ENCODE measurements around the gene MFSD11.

DNA sequence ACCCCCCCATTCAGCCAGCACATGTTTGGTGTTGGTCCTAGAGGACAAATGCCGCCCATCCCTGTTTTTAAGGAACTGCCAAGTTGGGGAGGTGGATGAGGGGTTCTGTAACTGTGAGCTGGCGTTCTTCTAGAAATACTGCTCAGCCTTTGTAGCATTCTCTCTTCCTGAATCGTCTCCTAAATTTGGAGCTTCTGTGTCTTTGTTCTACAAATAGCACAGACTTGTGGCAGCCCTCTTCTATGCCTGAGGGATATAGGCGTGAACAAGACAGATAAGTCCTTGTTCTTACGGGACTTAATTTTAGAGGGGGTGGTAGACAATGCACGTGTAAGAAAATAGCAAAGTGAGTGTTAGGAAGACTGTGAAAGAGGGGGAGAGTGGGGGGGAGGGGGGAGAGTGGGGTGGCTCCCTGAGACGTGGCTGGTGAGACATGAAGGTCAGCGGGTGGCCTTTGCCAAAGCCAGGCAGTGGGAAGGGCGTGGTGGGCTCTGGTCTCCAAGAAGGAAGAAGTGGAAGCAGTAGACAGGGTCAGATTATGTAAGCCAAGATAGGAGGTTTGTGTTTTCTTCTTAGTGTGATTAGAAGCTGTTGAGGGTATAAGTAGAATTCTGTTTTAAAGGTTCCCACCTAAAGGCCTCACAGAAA is 9.9 kb downstream of the MFSD11 start:
- TF ChIP-seq POLR2A (IDR thresholded peaks at IDR 0.05) (no peak), EP300 (IDR thresholded peaks at IDR 0.05) (no peak)
- TF ChIP-seq, protein P1, sequence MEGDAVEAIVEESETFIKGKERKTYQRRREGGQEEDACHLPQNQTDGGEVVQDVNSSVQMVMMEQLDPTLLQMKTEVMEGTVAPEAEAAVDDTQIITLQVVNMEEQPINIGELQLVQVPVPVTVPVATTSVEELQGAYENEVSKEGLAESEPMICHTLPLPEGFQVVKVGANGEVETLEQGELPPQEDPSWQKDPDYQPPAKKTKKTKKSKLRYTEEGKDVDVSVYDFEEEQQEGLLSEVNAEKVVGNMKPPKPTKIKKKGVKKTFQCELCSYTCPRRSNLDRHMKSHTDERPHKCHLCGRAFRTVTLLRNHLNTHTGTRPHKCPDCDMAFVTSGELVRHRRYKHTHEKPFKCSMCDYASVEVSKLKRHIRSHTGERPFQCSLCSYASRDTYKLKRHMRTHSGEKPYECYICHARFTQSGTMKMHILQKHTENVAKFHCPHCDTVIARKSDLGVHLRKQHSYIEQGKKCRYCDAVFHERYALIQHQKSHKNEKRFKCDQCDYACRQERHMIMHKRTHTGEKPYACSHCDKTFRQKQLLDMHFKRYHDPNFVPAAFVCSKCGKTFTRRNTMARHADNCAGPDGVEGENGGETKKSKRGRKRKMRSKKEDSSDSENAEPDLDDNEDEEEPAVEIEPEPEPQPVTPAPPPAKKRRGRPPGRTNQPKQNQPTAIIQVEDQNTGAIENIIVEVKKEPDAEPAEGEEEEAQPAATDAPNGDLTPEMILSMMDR (IDR thresholded peaks at IDR 0.05): no peak
